CD4-positive, alpha-beta T cell treated with Interleukin-12 subunit alpha and Interleukin-12 subunit beta, for 1 hour (primary cell): ENCODE results near the gene GATM.
"Not testable (repeated sequence)": the region's sequence is repeated elsewhere in the genome, so short reads cannot be mapped to it uniquely, and the experiment has no call there.

Experiments used
- DNase-seq: peaks from one replicate; pipeline ENCODE4 v3.0.0-alpha.2; 2020

Gene GATM

GRCh38 chr15:45349623-45350022 is 28.7 kb downstream of the GATM start:
- DNase-seq, result no peak

GRCh38 chr15:45347989-45348388 is 30.4 kb downstream of the GATM start:
- no peak for DNase-seq

- no peak for DNase-seq
Observed at GRCh38 chr15:45347033-45347432, 31.3 kb downstream of the GATM start.

DNA sequence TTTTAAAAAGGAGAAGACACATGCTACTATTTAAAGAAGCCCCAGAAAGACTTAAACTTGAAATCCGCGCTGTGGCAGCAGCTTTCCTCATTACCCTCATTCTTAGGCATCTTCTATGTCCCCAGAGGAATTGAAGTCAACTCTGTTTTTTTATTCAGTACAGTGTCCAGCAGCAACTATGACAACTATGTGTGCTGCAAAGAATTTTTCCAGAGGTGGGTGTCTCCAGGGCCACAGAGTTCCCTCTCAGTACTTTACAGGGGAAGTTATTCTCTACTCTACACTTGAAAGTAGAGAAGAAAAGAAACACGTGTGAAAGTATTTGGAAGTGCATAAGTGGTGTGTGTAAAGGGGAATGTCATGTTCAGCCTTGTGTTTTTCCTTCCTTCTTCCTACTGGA is 32.0 kb downstream of the GATM start:
- no peak for DNase-seq

GRCh38 chr15:45343258-45343860 is 35.0 kb downstream of the GATM start:
- DNase-seq, result no peak

GRCh38 chr15:45341790-45342189 is 36.6 kb downstream of the GATM start:
- DNase-seq, result no peak

GRCh38 chr15:45340429-45340828 is 37.9 kb downstream of the GATM start:
- no peak for DNase-seq

GRCh38 chr15:45338417-45338816 is 39.9 kb downstream of the GATM start:
- DNase-seq, result peak; percentile 9

DNA sequence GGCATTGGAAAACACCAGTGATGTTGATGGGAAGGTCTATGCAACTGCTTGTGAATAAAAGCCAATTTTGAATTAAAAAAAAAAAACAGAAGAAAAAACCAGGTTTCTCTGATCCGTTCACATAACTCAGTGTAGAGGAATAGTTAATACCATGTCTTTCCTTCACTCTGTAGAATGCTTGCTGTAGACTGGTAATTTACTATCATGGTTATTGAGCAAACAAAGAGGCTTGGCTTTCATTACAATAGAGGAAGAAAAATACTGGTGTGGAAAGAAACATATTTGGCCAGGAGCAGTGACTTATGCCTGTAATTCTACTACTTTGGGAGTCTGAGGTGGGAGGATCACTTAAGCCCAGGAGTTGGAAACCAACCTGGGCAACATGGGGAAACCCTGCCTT is 41.1 kb downstream of the GATM start:
- DNase-seq, result no peak

GRCh38 chr15:45333550-45333949 is 44.8 kb downstream of the GATM start:
- DNase-seq, result no peak

DNA sequence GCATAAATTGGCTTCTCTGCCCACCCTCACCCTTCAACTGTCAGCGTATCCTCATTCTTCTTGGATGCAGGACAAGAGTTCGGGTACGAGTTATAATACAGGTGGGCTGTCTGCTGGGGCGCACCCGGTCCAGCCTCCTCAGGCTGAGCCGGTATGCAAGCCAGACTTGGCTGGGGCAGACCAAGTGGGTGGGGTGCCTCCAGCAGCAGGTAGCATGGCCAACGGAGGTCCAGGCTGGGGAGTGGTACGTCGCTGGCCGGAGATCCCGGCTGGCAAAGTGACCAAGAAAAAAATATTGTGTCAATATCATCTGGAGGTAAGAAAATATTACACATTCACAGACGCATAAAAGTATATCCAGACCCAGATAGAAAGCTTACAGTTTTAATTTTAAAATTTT is 45.6 kb downstream of the GATM start:
- DNase-seq, result no peak

- no peak for DNase-seq
Observed at GRCh38 chr15:45331972-45332371, 46.4 kb downstream of the GATM start.

- DNase-seq, result no peak
Observed at GRCh38 chr15:45328663-45329062, 49.7 kb downstream of the GATM start.

- no peak for DNase-seq
Observed at GRCh38 chr15:45326741-45327140, 51.6 kb downstream of the GATM start.

- DNase-seq, result no peak
Observed at GRCh38 chr15:45326280-45326679, 52.1 kb downstream of the GATM start.

DNA sequence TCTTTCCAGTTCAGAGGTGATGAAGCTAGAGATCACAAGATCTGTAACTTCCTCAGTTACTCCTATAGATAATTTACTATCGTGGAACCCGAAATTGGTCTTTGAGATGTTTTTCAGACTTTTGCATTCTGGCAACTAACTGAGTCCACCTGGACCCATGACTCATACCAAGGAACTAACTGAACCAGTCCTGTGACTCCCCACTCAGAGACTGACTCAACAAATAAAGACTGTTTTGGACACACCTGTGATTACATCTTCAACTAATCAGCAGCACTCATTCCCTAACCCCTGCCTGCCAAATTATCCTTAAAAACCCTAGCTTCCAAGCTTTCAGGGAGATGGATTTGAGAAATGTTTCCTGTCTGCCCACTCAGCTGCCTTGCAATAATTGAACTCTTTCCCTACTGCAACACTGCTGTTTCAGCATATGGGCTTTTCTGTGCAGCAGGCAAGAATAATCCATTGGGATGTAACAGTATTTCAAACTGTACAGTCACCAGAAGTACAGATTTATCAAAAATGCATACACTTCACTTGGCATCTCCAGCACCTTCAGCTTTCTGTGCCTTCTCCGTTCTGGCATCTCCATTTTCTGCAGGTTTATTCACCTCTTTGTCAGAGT is 57.7 kb downstream of the GATM start:
- DNase-seq, result no peak

- no peak for DNase-seq
Observed at GRCh38 chr15:45319472-45320214, 58.7 kb downstream of the GATM start.

DNA sequence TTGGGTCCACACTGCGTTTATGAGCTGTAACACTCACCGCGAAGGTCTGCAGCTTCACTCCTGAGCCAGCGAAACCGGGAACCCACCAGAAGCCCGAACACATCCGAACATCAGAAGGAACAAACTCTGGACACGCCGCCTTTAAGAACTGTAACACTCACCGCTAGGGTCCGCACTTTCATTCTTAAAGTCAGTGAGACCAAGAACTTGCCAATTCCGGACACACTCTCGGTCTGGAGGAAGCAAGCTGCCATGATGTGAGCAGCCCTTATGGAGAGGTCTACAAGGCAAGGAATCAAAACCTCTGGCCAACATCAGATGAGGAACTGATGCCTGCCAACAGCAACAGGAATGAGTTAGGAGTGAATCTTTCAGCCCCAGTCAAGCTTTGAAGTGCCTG is 63.4 kb downstream of the GATM start:
- no peak for DNase-seq

DNA sequence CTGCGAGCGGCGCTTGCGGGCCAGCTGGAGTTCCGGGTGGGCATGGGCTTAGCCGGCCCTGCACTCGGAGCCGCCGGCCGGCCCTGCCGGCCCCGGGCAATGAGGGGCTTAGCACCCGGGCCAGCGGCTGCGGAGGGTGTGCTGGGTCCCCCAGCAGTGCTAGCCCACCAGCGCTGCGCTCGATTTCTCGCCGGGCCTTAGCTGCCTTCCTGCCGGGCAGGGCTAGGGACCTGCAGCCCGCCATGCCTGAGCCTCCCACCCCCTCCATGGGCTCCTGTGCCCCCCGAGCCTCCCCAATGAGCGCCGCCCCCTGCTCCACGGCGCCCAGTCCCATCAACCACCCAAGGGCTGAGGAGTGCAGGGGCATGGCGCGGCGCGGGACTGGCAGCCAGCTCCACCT is 64.2 kb downstream of the GATM start:
- DNase-seq, result not testable (repeated sequence)
